Measurements from ENCODE around the gene TMCO4. TPM values are rescaled to one million over a fixed set of nuclear protein-coding genes. Genes with fewer than 3 reads are reported as not detected.
A peak's percentile ranks its signal among the peaks of the same experiment; 100 is the strongest.

TMCO4 gene
- total RNA-seq, 4 donors from 2014 or later, result 16.1 to 36.2 (median 26.9) TPM

DNA sequence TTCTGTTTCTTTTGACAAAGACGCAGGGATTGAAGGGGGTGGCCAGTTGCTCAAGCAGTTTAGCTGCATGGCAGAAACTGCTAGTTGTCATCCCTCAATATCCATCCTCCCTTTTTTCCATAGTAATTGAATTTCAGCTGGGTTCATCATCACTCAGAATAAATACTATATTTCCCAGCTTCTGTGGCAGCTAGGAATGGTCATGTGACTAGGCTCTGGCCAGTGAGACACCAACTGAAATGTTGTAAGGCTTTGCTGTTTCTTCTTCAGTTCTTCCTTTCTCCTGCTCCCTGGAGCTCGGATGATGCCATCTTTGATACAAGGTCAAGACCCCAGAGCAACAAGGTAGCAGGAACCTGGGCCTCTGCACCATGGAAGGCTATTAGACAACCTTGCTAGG is 61.0 kb downstream of the TMCO4 start:
- in situ Hi-C loops (cut with MboI; ENCODE audit: low pct_ligation_motif_present in 1 of 4, low pct_unique_long_range_greater_than_20kb in 1 of 4, low sequenced_read_pairs in 3 of 4) (no loop called here), intact Hi-C loops (cut with DNase I; ENCODE audit: low total_unique reads) (no loop called here)
- no peak for DNase-seq
- 97 to 100% methylated on average over 1 to 2 of the region's 2 CpGs for WGBS, 2 donors (ENCODE audit: low coverage in 1 of 2)
- no peaks in the 10 kb centered on the region for H3K9me3 ChIP-seq
- H3K36me3 ChIP-seq, result peaks cover 0 to 8% (median 0%) of the 10 kb centered on the region in 4 donors
- H3K4me3 ChIP-seq, result no peak overlapping the region
- peaks cover 0 to 14% (median 4%) of the 10 kb centered on the region in 4 donors for H3K4me1 ChIP-seq
- H3K27ac ChIP-seq, result no peak overlapping the region
- no peaks in the 10 kb centered on the region for H3K27me3 ChIP-seq
- TF ChIP-seq POLR2A (IDR thresholded peaks at IDR 0.05), result no peak
- TF ChIP-seq, protein P1, sequence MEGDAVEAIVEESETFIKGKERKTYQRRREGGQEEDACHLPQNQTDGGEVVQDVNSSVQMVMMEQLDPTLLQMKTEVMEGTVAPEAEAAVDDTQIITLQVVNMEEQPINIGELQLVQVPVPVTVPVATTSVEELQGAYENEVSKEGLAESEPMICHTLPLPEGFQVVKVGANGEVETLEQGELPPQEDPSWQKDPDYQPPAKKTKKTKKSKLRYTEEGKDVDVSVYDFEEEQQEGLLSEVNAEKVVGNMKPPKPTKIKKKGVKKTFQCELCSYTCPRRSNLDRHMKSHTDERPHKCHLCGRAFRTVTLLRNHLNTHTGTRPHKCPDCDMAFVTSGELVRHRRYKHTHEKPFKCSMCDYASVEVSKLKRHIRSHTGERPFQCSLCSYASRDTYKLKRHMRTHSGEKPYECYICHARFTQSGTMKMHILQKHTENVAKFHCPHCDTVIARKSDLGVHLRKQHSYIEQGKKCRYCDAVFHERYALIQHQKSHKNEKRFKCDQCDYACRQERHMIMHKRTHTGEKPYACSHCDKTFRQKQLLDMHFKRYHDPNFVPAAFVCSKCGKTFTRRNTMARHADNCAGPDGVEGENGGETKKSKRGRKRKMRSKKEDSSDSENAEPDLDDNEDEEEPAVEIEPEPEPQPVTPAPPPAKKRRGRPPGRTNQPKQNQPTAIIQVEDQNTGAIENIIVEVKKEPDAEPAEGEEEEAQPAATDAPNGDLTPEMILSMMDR (IDR thresholded peaks at IDR 0.05), result no peak
- TF ChIP-seq EP300 (IDR thresholded peaks at IDR 0.05; ENCODE audit: low read depth), result no peak
- no peak for TF ChIP-seq POLR2AphosphoS5 (IDR thresholded peaks at IDR 0.05)

DNA sequence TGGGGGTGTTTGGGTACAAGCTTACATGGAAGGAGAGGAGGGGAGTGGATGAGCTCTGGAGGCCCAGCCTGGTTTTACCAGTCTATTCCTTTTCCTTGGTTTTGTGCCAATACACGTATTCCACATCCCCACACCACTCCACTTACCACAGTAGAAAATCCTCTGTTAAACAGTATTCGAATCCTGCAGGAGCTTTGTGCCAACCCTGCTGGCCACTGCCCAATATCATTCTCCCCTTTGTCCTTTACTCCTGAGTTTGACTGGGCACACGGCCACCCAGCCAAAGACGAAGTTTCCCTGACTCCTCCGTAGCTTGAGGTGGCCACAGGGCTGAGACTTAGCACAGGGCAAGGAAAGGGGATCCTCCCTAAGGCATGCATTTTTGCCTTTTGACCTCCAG is 61.6 kb downstream of the TMCO4 start:
- Histone ChIP-seq H3K36me3 (peaks cover 0 to 8% (median 0%) of the 10 kb centered on the region in 4 donors), H3K27ac (no peak overlapping the region), H3K4me3 (no peak overlapping the region), H3K4me1 (peaks cover 0 to 14% (median 4%) of the 10 kb centered on the region in 4 donors), H3K9me3 (no peaks in the 10 kb centered on the region), H3K27me3 (no peaks in the 10 kb centered on the region)
- in situ Hi-C loops (cut with MboI; ENCODE audit: low pct_ligation_motif_present in 1 of 4, low pct_unique_long_range_greater_than_20kb in 1 of 4, low sequenced_read_pairs in 3 of 4), result no loop called here
- DNase-seq, result no peak
- 55 to 72% methylated on average over 2 to 5 of the region's 5 CpGs for WGBS, 2 donors (ENCODE audit: low coverage in 1 of 2)
- intact Hi-C loops (cut with DNase I; ENCODE audit: low total_unique reads), result no loop called here
- TF ChIP-seq POLR2AphosphoS5 (IDR thresholded peaks at IDR 0.05), result no peak

GRCh38 chr1:19737104-19737825 is 62.5 kb downstream of the TMCO4 start:
- Histone ChIP-seq H3K27ac (no peak overlapping the region), H3K4me3 (no peak overlapping the region), H3K9me3 (no peaks in the 10 kb centered on the region), H3K4me1 (peaks cover 0 to 14% (median 4%) of the 10 kb centered on the region in 4 donors), H3K27me3 (no peaks in the 10 kb centered on the region), H3K36me3 (peaks cover 0 to 8% (median 0%) of the 10 kb centered on the region in 4 donors)
- in situ Hi-C loops (cut with MboI; ENCODE audit: low pct_ligation_motif_present in 1 of 4, low pct_unique_long_range_greater_than_20kb in 1 of 4, low sequenced_read_pairs in 3 of 4) (no loop called here), intact Hi-C loops (cut with DNase I; ENCODE audit: low total_unique reads) (no loop called here)
- TF ChIP-seq POLR2AphosphoS5 (IDR thresholded peaks at IDR 0.05) (no peak), EP300 (IDR thresholded peaks at IDR 0.05; ENCODE audit: low read depth) (no peak), POLR2A (IDR thresholded peaks at IDR 0.05) (no peak)
- TF ChIP-seq, protein P1 (IDR thresholded peaks at IDR 0.05), result no peak
- DNase-seq, result no peak
- WGBS, 2 donors (ENCODE audit: low coverage in 1 of 2), result 88 to 94% methylated on average over 5 to 9 of the region's 9 CpGs

DNA sequence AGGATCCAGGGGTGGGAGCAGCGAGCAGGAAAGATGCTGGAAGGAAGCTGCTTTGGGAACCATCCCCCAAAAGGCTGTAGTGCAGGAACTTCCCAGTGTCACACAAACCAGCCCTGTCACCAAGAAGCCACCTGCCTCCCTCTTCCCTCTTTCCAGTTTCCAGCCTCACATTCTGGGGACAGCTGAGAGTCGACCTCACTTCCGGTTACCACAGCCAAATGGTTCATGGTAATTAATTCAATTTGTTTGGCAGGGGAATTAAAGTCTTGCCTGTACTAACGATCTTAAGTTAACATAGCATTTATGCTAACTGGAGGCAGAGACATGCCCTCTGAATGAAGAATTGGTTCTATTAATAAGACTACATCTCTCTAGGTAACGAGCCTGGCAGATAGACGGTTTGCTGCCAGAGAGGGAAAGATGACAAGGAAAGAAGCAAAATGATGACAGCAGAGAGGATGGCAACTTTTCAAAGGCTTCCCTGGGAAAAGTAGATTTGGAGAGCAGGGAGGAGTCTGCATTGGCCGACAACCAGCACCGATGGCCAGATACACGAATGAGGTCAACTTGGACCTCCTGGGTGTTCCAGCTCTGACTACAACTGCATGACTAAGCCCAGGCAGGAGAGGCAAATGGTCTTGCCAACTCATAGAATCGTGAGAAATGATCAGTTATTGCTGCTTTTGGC is 64.1 kb downstream of the TMCO4 start:
- Histone ChIP-seq H3K9me3 (peaks cover 0 to under 1% of the 10 kb centered on the region in 2 donors), H3K4me1 (peaks cover 0 to 14% (median 4%) of the 10 kb centered on the region in 4 donors), H3K27me3 (no peaks in the 10 kb centered on the region), H3K4me3 (no peak overlapping the region), H3K36me3 (peaks cover 0 to 12% (median 0%) of the 10 kb centered on the region in 4 donors), H3K27ac (peak overlapping the region; percentile 45 to 63 (median 58))
- peak; percentile 29 for DNase-seq
- TF ChIP-seq EP300 (IDR thresholded peaks at IDR 0.05; ENCODE audit: low read depth) (no peak), POLR2A (IDR thresholded peaks at IDR 0.05) (no peak), POLR2AphosphoS5 (IDR thresholded peaks at IDR 0.05) (peak in 1 of 3 donors; percentile 11)
- TF ChIP-seq, protein P1 (IDR thresholded peaks at IDR 0.05), result no peak
- 63 to 70% methylated on average over 2 to 10 of the region's 10 CpGs for WGBS, 2 donors (ENCODE audit: low coverage in 1 of 2)
- in situ Hi-C loops (cut with MboI; ENCODE audit: low pct_ligation_motif_present in 1 of 4, low pct_unique_long_range_greater_than_20kb in 1 of 4, low sequenced_read_pairs in 3 of 4), result no loop called here
- intact Hi-C loops (cut with DNase I; ENCODE audit: low total_unique reads), result no loop called here

Data from transverse colon (tissue), 4 donors.